WERI-Rb-1 (cell line): ENCODE data around the gene UFM1.
"Not testable (repeated sequence)": the region's sequence is repeated elsewhere in the genome, so short reads cannot be mapped to it uniquely, and the experiment has no call there.

Experiments
- DNase-seq: peaks from one replicate; pipeline ENCODE4 v3.0.0-alpha.2; 2020
- H3K27ac ChIP-seq: fragments of 250-450 bp; sonication (Bioruptor Pico); 2 replicates; pipeline ENCODE4 v1.5.1; 2020; ENCODE audit warnings: mild to moderate bottlenecking, moderate library complexity
- H3K27me3 ChIP-seq: fragments of 250-450 bp; sonication (Bioruptor Pico); 2 replicates; pipeline ENCODE4 v1.5.1; 2021; ENCODE audit warnings: mild to moderate bottlenecking, low read depth, moderate library complexity; ENCODE audit not compliant: insufficient read depth, severe bottlenecking
- H3K36me3 ChIP-seq: fragments of 250-450 bp; sonication (Bioruptor Pico); 2 replicates; pipeline ENCODE4 v1.5.1; 2020; ENCODE audit warnings: mild to moderate bottlenecking, moderate library complexity
- H3K4me3 ChIP-seq: 2 replicates; pipeline ENCODE4 v1.5.1; 2011; ENCODE audit warnings: low read depth, mild to moderate bottlenecking, control low read depth, low read length
- H3K9me3 ChIP-seq: fragments of 250-450 bp; sonication (Bioruptor Pico); 2 replicates; pipeline ENCODE4 v1.5.1; 2021; ENCODE audit warnings: mild to moderate bottlenecking, moderate library complexity; ENCODE audit not compliant: severe bottlenecking
- TF ChIP-seq, protein P1 (sequence below): IDR thresholded peaks from 2 replicates; pipeline ENCODE4 v1.5.1; 2011; ENCODE audit warnings: low read depth, mild to moderate bottlenecking, control low read depth, inconsistent platforms, low read length

Gene UFM1

GRCh38 chr13:38355595-38356119, 6.0 kb downstream of the UFM1 start:
- TF ChIP-seq, protein P1, sequence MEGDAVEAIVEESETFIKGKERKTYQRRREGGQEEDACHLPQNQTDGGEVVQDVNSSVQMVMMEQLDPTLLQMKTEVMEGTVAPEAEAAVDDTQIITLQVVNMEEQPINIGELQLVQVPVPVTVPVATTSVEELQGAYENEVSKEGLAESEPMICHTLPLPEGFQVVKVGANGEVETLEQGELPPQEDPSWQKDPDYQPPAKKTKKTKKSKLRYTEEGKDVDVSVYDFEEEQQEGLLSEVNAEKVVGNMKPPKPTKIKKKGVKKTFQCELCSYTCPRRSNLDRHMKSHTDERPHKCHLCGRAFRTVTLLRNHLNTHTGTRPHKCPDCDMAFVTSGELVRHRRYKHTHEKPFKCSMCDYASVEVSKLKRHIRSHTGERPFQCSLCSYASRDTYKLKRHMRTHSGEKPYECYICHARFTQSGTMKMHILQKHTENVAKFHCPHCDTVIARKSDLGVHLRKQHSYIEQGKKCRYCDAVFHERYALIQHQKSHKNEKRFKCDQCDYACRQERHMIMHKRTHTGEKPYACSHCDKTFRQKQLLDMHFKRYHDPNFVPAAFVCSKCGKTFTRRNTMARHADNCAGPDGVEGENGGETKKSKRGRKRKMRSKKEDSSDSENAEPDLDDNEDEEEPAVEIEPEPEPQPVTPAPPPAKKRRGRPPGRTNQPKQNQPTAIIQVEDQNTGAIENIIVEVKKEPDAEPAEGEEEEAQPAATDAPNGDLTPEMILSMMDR, result no peak
- Histone ChIP-seq H3K4me3 (no peak overlapping the region), H3K9me3 (no peaks in the 10 kb centered on the region), H3K27me3 (no peaks in the 10 kb centered on the region), H3K27ac (no peak overlapping the region), H3K36me3 (no peaks in the 10 kb centered on the region)
- DNase-seq, result no peak

GRCh38 chr13:38358684-38359083, 9.0 kb downstream of the UFM1 start:
- Histone ChIP-seq H3K27ac (no peak overlapping the region), H3K36me3 (no peaks in the 10 kb centered on the region), H3K4me3 (no peak overlapping the region), H3K9me3 (no peaks in the 10 kb centered on the region), H3K27me3 (no peaks in the 10 kb centered on the region)
- DNase-seq, result no peak
- TF ChIP-seq, protein P1, result no peak

- no peak overlapping the region for H3K4me3 ChIP-seq
- TF ChIP-seq, protein P1, result no peak
- H3K27me3 ChIP-seq, result no peaks in the 10 kb centered on the region
- no peaks in the 10 kb centered on the region for H3K36me3 ChIP-seq
- no peak overlapping the region for H3K27ac ChIP-seq
- no peaks in the 10 kb centered on the region for H3K9me3 ChIP-seq
- no peak for DNase-seq
These were observed 12.1 kb downstream of the UFM1 start for GRCh38 chr13:38361542-38362262.

DNA sequence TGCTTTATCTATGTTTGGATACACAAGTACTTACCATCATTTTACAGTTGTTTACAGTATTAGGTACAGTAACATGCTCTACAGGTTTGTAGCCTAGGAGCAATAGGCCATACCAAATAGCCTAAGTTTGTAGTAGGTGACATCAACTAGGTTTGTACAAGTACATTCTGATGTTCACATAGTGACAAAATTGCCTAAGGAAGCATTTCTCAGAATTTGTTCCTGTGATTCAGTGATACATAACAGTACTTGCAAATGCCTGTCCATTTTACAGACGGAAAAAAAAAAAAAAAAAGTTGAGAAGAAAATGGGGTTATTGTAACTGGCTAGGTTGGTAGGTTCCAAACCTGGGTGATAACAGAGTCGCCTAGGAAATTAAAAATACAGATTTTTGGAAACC, 13.6 kb downstream of the UFM1 start:
- H3K27me3 ChIP-seq, result no peaks in the 10 kb centered on the region
- TF ChIP-seq, protein P1, result no peak
- no peak overlapping the region for H3K4me3 ChIP-seq
- no peak for DNase-seq
- no peaks in the 10 kb centered on the region for H3K9me3 ChIP-seq
- H3K27ac ChIP-seq, result no peak overlapping the region
- no peaks in the 10 kb centered on the region for H3K36me3 ChIP-seq

- not testable (repeated sequence) for DNase-seq, H3K27me3 ChIP-seq, H3K27ac ChIP-seq, H3K36me3 ChIP-seq, H3K4me3 ChIP-seq, H3K9me3 ChIP-seq
These were observed 14.1 kb downstream of the UFM1 start for GRCh38 chr13:38363746-38364145.

DNA sequence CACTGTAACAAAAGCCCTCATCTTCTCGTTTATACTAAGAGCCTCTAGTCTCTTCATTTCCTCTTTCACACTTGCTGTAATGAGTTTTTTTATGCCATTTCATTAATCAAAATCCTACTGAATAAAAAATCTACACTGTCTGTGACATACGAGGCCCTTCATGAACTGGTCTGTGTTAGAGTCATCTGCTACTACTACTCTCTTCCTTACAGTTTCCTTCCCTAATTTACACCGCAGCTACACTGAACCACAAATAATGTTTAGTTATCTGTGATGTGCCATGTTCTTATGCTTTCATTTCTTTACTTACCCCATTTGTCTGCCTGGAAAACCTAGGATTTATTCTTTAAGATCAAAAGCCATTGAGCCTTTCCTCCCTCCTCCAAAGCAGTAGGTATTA, 16.0 kb downstream of the UFM1 start:
- no peaks in the 10 kb centered on the region for H3K27me3 ChIP-seq
- H3K9me3 ChIP-seq, result no peaks in the 10 kb centered on the region
- TF ChIP-seq, protein P1, result no peak
- no peak overlapping the region for H3K27ac ChIP-seq
- H3K36me3 ChIP-seq, result no peaks in the 10 kb centered on the region
- H3K4me3 ChIP-seq, result no peak overlapping the region
- no peak for DNase-seq
